GM12891 (cell line): ENCODE results near the gene PSMD14.

ENCODE experiments used
- DNase-seq: peaks from one replicate; pipeline ENCODE4 v3.0.0; 2011; ENCODE audit warnings: low spot score; ENCODE audit not compliant: insufficient read length
- FAIRE-seq: peaks from 2 replicates; lab custom pipeline; 2011; peaks lifted over from hg19 to GRCh38; lab: Jason Lieb, UNC
- PAX5 ChIP-seq: IDR thresholded peaks from 2 replicates; pipeline ENCODE4 v1.6.1; 2011; ENCODE audit warnings: low read length, moderate library complexity, mild to moderate bottlenecking; ENCODE audit not compliant: insufficient read depth, severe bottlenecking
- POLR2A ChIP-seq: IDR thresholded peaks from 2 replicates; pipeline ENCODE4 v1.6.1; 2011; ENCODE audit warnings: low read depth, low read length, control low read depth
- POLR2AphosphoS5 ChIP-seq: IDR thresholded peaks from 2 replicates; pipeline ENCODE4 v1.6.1; 2011; ENCODE audit warnings: low read depth, low read length, control low read depth
- POU2F2 ChIP-seq: IDR thresholded peaks from 2 replicates; pipeline ENCODE4 v1.6.1; 2011; ENCODE audit warnings: low read depth, mild to moderate bottlenecking, control low read depth, low read length, moderate library complexity
- SPI1 ChIP-seq: IDR thresholded peaks from 2 replicates; pipeline ENCODE4 v1.6.1; 2011; ENCODE audit warnings: low read depth, low read length, control low read depth
- TAF1 ChIP-seq: IDR thresholded peaks from 2 replicates; pipeline ENCODE4 v1.6.1; 2011; ENCODE audit warnings: low read depth, low read length, control low read depth

The PSMD14 gene

DNA sequence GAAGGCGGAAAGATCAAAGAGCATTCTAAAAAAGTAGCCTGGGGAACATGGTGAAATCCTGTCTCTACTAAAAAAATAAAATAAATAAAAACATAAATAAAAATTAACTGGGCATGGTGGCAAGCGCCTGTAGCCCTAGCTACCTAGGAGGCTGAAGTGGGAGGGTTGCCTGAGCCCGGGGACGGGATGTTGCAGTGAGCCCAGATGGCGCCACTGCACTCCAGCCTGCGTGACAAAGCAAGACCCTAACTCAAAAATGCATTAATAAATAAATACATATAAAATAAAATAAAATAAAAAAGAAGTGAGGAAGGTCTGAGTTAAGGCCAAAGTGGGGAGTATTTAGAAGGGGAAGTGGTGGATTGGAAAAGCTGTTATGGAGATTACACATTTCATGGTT is 1.3 kb upstream of the PSMD14 start:
- FAIRE-seq: no peak
- TF ChIP-seq TAF1 (no peak), PAX5 (no peak), POLR2AphosphoS5 (no peak), POLR2A (no peak), POU2F2 (no peak), SPI1 (no peak)
- no peak for DNase-seq

DNA sequence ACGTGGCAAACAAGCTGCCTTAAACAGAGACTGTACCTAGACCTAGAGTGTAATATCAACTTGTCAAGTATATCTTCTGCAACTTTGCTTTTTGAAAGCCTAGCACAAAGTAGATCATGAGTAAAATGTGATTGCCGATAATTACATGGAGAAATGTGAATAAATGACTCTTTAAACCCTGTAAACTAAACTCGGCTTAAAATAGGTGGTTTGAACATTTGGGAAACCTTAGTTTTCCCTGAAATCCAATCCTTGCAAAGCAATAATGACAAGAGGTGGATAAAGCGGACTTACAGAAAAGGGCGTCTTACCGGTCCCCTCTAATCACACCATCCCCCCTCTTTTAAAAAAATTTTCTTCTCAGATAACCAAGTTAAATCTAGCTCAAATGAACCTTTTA is 549 bp upstream of the PSMD14 start:
- TF ChIP-seq TAF1 (no peak), POLR2AphosphoS5 (no peak), PAX5 (no peak), POLR2A (no peak), SPI1 (no peak), POU2F2 (no peak)
- peak; percentile 72 for FAIRE-seq
- no peak for DNase-seq

DNA sequence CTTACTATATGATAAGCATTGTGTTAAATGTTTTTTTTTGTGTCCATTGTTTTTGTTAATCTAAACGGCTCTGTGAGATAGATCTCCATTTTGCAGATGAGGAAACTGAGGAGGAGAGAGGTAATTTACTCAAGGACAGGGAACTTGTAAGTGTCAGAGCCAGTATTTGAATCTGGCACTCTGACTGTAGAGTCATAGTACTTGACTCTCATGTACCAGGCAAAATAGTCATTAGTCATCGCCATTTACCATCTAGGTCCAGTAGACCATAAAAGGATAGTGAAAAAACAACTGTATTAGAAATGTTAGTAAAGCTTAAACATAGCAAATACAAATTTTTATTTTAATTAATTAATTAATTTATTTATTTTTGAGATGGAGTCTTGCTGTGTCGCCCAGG is 4.8 kb downstream of the PSMD14 start:
- TF ChIP-seq TAF1 (no peak), POLR2AphosphoS5 (no peak), SPI1 (no peak), POLR2A (no peak)
- DNase-seq (no peak), FAIRE-seq (no peak)

GRCh38 chr2:161315380-161315779 is 7.2 kb downstream of the PSMD14 start:
- no peak for FAIRE-seq
- no peak for DNase-seq

DNA sequence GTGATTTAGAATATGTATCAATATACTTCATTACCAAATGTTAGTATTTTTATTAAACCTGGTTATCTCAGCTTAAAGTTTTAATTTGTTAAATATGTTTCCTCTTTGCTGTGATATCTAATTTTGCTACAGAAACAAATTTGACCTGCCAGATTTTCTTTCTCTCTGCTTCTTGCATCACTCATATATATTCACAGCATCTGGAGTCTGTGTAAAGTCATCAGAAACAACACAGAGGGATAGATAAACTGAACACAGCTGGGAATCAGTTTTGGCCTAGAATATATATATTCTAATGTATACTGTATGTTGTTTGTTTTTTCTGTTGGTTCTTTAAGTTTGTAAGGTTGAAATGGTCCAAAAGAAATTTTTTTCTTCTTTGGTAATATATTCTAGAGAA is 8.5 kb downstream of the PSMD14 start:
- TF ChIP-seq TAF1 (no peak), PAX5 (no peak), SPI1 (no peak), POLR2AphosphoS5 (no peak), POU2F2 (no peak), POLR2A (no peak)
- FAIRE-seq (no peak), DNase-seq (no peak)

More at GRCh38 chr2:161315380-161315779, 7.2 kb downstream of the PSMD14 start:
- TF ChIP-seq PAX5 (no peak), POLR2AphosphoS5 (no peak), SPI1 (no peak), POU2F2 (no peak), POLR2A (no peak), TAF1 (no peak)

- DNase-seq (no peak), FAIRE-seq (no peak)
Observed at GRCh38 chr2:161321944-161322648, 13.9 kb downstream of the PSMD14 start.

DNA sequence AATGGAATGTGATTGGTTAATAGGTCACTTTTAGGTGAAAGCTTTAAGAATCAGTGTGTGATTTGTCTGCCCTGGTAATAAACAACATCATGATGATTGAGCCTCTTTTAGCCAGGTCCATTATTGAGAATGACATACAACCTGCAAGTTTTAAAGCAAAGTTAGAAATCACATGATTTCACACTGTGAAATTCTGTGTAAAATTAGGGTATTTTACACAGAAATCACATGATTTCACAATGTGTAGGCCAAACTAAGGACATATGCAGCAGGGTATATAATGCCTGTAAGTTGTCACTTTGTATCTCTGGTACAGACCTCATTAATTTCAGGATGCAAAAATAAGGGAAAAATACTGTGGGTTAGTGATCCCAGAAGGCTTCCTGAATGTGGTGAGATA is 16.7 kb downstream of the PSMD14 start:
- DNase-seq (no peak), FAIRE-seq (peak; percentile 13)
- TF ChIP-seq POLR2AphosphoS5 (no peak), POU2F2 (no peak), TAF1 (no peak), SPI1 (no peak), PAX5 (no peak), POLR2A (no peak)

More at GRCh38 chr2:161321944-161322648, 13.9 kb downstream of the PSMD14 start:
- TF ChIP-seq POU2F2 (no peak), POLR2AphosphoS5 (no peak), POLR2A (no peak), SPI1 (no peak), TAF1 (no peak), PAX5 (no peak)

DNA sequence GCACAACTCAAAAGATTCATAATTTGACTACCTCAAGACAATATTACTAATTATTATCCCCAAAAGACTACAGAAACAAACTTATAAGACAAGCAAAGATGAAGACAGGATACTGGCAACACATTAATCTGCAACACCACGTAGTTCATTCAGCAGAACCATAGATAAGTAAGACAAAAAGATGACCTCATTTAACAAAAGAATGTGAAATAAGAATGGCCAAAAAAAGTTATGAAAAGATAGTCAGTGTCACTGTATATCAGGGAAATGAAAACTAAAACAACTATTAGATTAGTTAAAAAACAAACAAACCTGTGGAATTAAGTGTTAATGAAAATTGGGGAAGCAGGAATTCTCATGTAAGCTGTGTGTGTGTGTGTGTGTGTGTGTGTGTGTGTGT is 19.4 kb downstream of the PSMD14 start:
- FAIRE-seq: no peak
- DNase-seq: no peak
- TF ChIP-seq POU2F2 (no peak), PAX5 (no peak), POLR2AphosphoS5 (no peak), POLR2A (no peak), SPI1 (no peak), TAF1 (no peak)

DNA sequence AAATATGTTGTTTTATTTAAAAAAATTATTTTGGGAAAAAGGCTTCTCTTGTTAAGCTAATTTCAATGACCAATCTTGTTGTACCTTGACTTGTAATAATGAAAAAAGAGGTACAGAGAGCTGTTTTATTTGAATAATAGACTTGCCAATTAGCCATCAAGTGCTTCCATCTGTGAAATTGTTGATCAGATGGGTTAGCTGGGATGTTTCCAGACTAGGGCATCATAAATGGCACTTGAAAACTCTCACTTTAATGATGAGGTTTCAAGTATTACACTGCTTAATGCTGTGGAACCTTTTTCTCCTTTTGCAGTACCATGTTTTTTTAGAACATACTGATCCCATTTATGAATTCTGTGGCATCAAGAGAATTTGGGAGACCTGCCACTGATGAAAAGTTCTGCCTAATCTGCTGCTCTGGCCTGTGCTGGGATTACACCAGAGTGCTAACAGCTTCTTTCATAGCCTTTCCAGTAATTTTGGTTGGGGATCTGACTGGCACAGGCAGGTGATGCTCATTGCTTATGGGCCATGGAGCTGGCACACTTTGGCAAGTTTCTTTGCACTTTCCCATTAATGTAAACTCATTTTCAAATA is 24.2 kb downstream of the PSMD14 start:
- DNase-seq: no peak
- TF ChIP-seq PAX5 (no peak), TAF1 (no peak), POLR2AphosphoS5 (no peak), POLR2A (no peak), SPI1 (no peak)
- FAIRE-seq: no peak

DNA sequence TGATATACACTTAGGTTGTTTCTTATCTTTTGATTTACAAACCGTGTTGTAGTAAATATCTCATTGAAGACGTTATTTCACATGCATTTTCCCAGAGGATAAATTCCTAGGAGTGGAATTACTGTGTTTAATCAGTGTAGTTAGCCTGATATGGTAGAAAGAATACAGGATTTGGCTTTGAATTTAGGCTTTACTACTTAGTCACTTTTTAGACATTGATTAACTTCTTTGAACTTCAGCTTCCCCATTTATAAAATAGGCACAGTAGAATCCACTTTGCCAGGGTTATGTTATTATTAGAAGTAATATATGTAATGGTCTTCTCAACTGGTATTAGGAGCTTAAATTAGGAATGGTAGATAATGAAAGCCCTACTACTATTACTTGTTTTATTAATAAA is 27.4 kb downstream of the PSMD14 start:
- TF ChIP-seq POLR2A: no peak
- TF ChIP-seq PAX5: no peak
- no peak for TF ChIP-seq TAF1
- TF ChIP-seq POLR2AphosphoS5: no peak
- TF ChIP-seq POU2F2: no peak
- DNase-seq (no peak), FAIRE-seq (no peak)
